K562 (cell line): ENCODE measurements around the gene SCFD1. TPM values are rescaled to one million over a fixed set of nuclear protein-coding genes. Genes with fewer than 3 reads are reported as not detected.

Experiments
- ATAC-seq: fragments of 200-7000 bp; cut with Tn5 transposase; 3 replicates; pipeline ENCODE4 v1.9.1; 2020; ENCODE audit warnings: moderate library complexity
- BruUV-seq: library from RNA; stranded (reverse); fragments of 400-500 nt; replicated peaks from 2 replicates; lab custom pipeline; 2021; lab: Mats Ljungman, UMichigan
- CTCF ChIA-PET: fragments of 300-600 bp; formaldehyde crosslinking; extraction: SDS; loops from one replicate; lab custom pipeline; 2021; ENCODE audit warnings: low intra/inter-chr PET ratio; lab: Yijun Ruan, JAX
- POLR2A ChIA-PET: fragments of 300-600, 350-650 bp; sonication (Branson Sonifier 250); formaldehyde crosslinking; extraction: SDS; loops from one replicate; lab custom pipeline; 2021; ENCODE audit warnings: antibody characterized with exemption, inconsistent platforms; lab: Yijun Ruan, JAX
- DNase-seq, 4 experiments: peaks; one replicate each; pipeline versions ENCODE4 v3.0.0 to v3.0.0-alpha.2; 2011 to 2018; ENCODE audit warnings: low spot score in 3 of 4, mixed read lengths in 3 of 4; ENCODE audit errors: extremely low read depth in 1 of 4
- FAIRE-seq: peaks from 2 replicates; lab custom pipeline; 2011; peaks lifted over from hg19 to GRCh38; lab: Jason Lieb, UNC
- H2AFZ ChIP-seq: 2 replicates; pipeline ENCODE4 v1.6.0; 2011; ENCODE audit warnings: low read depth, low read length, control low read depth, inconsistent platforms
- H3K27ac ChIP-seq: fragments of 200-600 bp; 3 replicates; pipeline ENCODE4 v1.8.0; 2011; ENCODE audit warnings: low read depth, mild to moderate bottlenecking, control low read depth, inconsistent platforms, low read length, moderate library complexity, mixed read lengths; ENCODE audit errors: extremely low read depth
- H3K27me3 ChIP-seq, 2 experiments: fragments of 300-600 bp in 1 of 2; 2 replicates in 1 of 2; 3 replicates in 1 of 2; pipeline versions ENCODE4 v1.6.0 to v1.8.0; 2011; ENCODE audit warnings: inconsistent platforms in 2 of 2, low read length in 2 of 2, mild to moderate bottlenecking in 1 of 2, mixed read lengths in 1 of 2, moderate library complexity in 1 of 2; ENCODE audit not compliant: control insufficient read depth in 2 of 2, insufficient read depth in 2 of 2
- H3K36me3 ChIP-seq: fragments of 300-600 bp; 3 replicates; pipeline ENCODE4 v1.8.0; 2011; ENCODE audit warnings: mild to moderate bottlenecking, low read length, inconsistent platforms; ENCODE audit not compliant: control insufficient read depth, insufficient read depth
- H3K4me1 ChIP-seq, 2 experiments: fragments of 200-600 bp in 1 of 2; replicated peaks in 1 of 2; 2 replicates in 1 of 2; 3 replicates in 1 of 2; pipeline versions ENCODE4 v1.5.1 to v1.8.0; 2011; ENCODE audit warnings: inconsistent platforms in 2 of 2, low read length in 2 of 2, mild to moderate bottlenecking in 1 of 2, mixed read lengths in 1 of 2, moderate library complexity in 1 of 2; ENCODE audit not compliant: control insufficient read depth in 2 of 2, insufficient read depth in 2 of 2
- H3K4me2 ChIP-seq: 2 replicates; pipeline ENCODE4 v1.6.1; 2011; ENCODE audit warnings: low read length, control low read depth, inconsistent platforms, mixed read lengths; ENCODE audit not compliant: insufficient read depth
- H3K4me3 ChIP-seq: fragments of 200-600 bp; sonication (generic), shearing (Covaris generic); 2 replicates; pipeline ENCODE4 v1.5.1; 2016; ENCODE audit warnings: control low read depth, inconsistent platforms
- H3K79me2 ChIP-seq: fragments of 200-600 bp; 3 replicates; pipeline ENCODE4 v1.8.0; 2011; ENCODE audit warnings: low read length, inconsistent platforms; ENCODE audit not compliant: control insufficient read depth, insufficient read depth
- H3K9ac ChIP-seq, 2 experiments: 2 replicates each; pipeline versions ENCODE4 v1.6.0 to v1.6.1; 2011; ENCODE audit warnings: low read depth in 2 of 2, low read length in 2 of 2, control low read depth in 1 of 2, inconsistent platforms in 1 of 2, mild to moderate bottlenecking in 1 of 2, mixed read lengths in 1 of 2; ENCODE audit not compliant: insufficient read depth in 1 of 2
- H3K9me1 ChIP-seq: one replicate; pipeline ENCODE4 v1.6.0; 2011; ENCODE audit warnings: inconsistent platforms, mild to moderate bottlenecking, low read length, moderate library complexity; ENCODE audit not compliant: control insufficient read depth, insufficient read depth
- H3K9me3 ChIP-seq: replicated peaks from 2 replicates; pipeline ENCODE4 v1.5.1; 2011; ENCODE audit warnings: low read depth, low read length, inconsistent platforms; ENCODE audit not compliant: control insufficient read depth, insufficient read depth
- H4K20me1 ChIP-seq: replicated peaks from 2 replicates; pipeline ENCODE4 v1.6.1; 2011; ENCODE audit warnings: low read length, inconsistent platforms, mixed read lengths; ENCODE audit not compliant: control insufficient read depth, insufficient read depth
- BACH1 ChIP-seq: fragments of 200-800 bp; sonication (Bioruptor generic); IDR thresholded peaks from 2 replicates; pipeline ENCODE4 v1.6.1; 2016; ENCODE audit warnings: missing genetic modification characterization, missing compliant biosample characterization
- BRF1 ChIP-seq: IDR thresholded peaks from 3 replicates; pipeline ENCODE4 v1.6.1; 2011; ENCODE audit warnings: borderline replicate concordance, mild to moderate bottlenecking; ENCODE audit not compliant: insufficient read length; ENCODE audit errors: extremely low read depth
- GATAD2A ChIP-seq: fragments of 450-650 bp; IDR thresholded peaks from 2 replicates; pipeline ENCODE4 v1.6.1; 2017
- MED1 ChIP-seq: sonication (generic); formaldehyde crosslinking; IDR thresholded peaks from 2 replicates; pipeline ENCODE4 v1.8.1; 2023; ENCODE audit warnings: missing genetic modification reagents, borderline replicate concordance
- PCBP1 ChIP-seq: fragments of 200-400 bp; formaldehyde crosslinking; IDR thresholded peaks from 2 replicates; pipeline ENCODE4 v1.6.1; 2018; ENCODE audit warnings: mild to moderate bottlenecking, low read depth, low read length; ENCODE audit not compliant: poor library complexity, severe bottlenecking
- PML ChIP-seq: IDR thresholded peaks from 2 replicates; pipeline ENCODE4 v1.6.1; 2012; ENCODE audit warnings: low read length, inconsistent platforms
- ZNF140 ChIP-seq: fragments of 250-450 bp; sonication (Bioruptor Pico); IDR thresholded peaks from 2 replicates; pipeline ENCODE4 v1.8.0; 2021; ENCODE audit warnings: moderate library complexity, mild to moderate bottlenecking, inconsistent platforms
- ZNF717 ChIP-seq: fragments of 250-450 bp; sonication (Bioruptor Pico); IDR thresholded peaks from 2 replicates; pipeline ENCODE4 v1.5.0; 2021
- WGBS: fragments of 100-300 bp; shearing (Covaris generic); methylation state at CpG from one replicate; pipeline ENCODE4 v1.1.6; 2016; ENCODE audit warnings: low coverage, mixed read lengths; ENCODE audit not compliant: insufficient coverage; ENCODE audit errors: missing lambda C conversion rate; 5-methylcytosine and 5-hydroxymethylcytosine counted together
- in situ Hi-C: fragments of 300-500 bp; cut with MboI; formaldehyde crosslinking; loops from 4 replicates; pipeline ENCODE4 v1.15.0; 2018; ENCODE audit warnings: inconsistent platforms, mixed read lengths
- intact Hi-C: fragments of 100-400 bp; cut with micrococcal nuclease; formaldehyde crosslinking; loops from 2 replicates; pipeline ENCODE4 v1.14.2; 2022
- polyA plus RNA-seq, 8 experiments: library from polyadenylated mRNA; depleted of rRNA in 4 of 8; stranded (reverse) in 5 of 8; unstranded in 3 of 8; fragments of >200 nt; fragmentation: Nextera tagmentation in 2 of 8; fragmentation: Illumina TruSeq in 1 of 8; extraction: Ambion mirVana in 2 of 8; extraction: Trizol in 1 of 8; gene quantifications; 2 replicates each; pipeline versions ENCODE4 v1.2.1 to v1.2.3, GENCODE V29; 2011 to 2014; ENCODE audit warnings: inconsistent platforms in 1 of 8, missing spikeins in 1 of 8
- total RNA-seq, 7 experiments: library from RNA; depleted of rRNA in 6 of 7; stranded (reverse); fragments of >200 nt in 6 of 7; fragmentation: Illumina TruSeq in 2 of 7; extraction: Trizol in 2 of 7; gene quantifications; 2 replicates each; pipeline versions ENCODE4 v1.2.1 to v1.2.3, GENCODE V29; 2011 to 2021; ENCODE audit warnings: low replicate concordance in 1 of 7
- TF ChIP-seq, protein P1 (sequence below): conservative IDR thresholded peaks from 2 replicates; pipeline ENCODE4 v1.6.1; 2011; ENCODE audit warnings: low read depth, mild to moderate bottlenecking, low read length; ENCODE audit not compliant: control insufficient read depth

The SCFD1 gene
- total and polyA plus RNA-seq, 9 of the 15 experiments (the other 6 are each of a cell fraction or from before 2014, with no cell fraction given) = 48.9 to 112 (median 75.2) TPM

DNA sequence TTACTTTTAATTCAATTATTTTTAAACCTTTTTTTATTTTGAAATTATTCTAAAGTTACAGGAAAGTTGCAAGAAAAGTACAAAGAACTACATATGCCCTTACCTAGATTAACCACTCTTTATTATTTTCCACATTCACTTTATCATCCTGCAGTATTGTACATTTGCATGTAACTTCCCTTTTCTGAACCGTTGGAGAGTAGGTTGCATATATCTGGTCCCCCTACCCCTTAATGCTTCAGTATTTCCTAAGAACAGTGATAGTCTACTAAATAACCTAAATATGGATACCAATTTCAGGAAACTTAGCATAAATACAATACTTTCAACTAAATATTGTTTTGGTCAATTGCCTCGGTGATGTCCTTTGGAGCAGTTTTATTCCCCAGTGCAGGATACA, 48.2 kb upstream of the SCFD1 start:
- Histone ChIP-seq H3K9me1 (peaks cover 3% of the 10 kb centered on the region), H2AFZ (no peak overlapping the region), H3K4me2 (no peak overlapping the region), H3K27ac (no peak overlapping the region), H3K27me3 (no peaks in the 10 kb centered on the region), H3K79me2 (peaks cover 99% of the 10 kb centered on the region), H4K20me1 (peaks cover 16% of the 10 kb centered on the region; the same call in 1 of the 2 replicates), H3K36me3 (0 out of 3 replicates have a peak, but pooled peaks cover 2% of the 10 kb centered on the region), H3K9ac (no peak overlapping the region), H3K4me3 (no peak overlapping the region), H3K9me3 (no peaks in the 10 kb centered on the region), H3K4me1 (peaks cover 0 to 8% of the 10 kb centered on the region in 2 experiments; a peak in 3 of 5 replicates)
- BruUV-seq = no TSS peak
- TF ChIP-seq PML (no peak), ZNF717 (CRISPR knock-in tag) (no peak), GATAD2A (no peak), ZNF140 (CRISPR knock-in tag) (no peak), MED1 (CRISPR knock-in tag) (no peak), BRF1 (no peak), BACH1 (tag) (no peak), PCBP1 (no peak)
- TF ChIP-seq, protein P1, sequence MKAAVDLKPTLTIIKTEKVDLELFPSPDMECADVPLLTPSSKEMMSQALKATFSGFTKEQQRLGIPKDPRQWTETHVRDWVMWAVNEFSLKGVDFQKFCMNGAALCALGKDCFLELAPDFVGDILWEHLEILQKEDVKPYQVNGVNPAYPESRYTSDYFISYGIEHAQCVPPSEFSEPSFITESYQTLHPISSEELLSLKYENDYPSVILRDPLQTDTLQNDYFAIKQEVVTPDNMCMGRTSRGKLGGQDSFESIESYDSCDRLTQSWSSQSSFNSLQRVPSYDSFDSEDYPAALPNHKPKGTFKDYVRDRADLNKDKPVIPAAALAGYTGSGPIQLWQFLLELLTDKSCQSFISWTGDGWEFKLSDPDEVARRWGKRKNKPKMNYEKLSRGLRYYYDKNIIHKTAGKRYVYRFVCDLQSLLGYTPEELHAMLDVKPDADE = no peak
- POLR2A ChIA-PET = no interaction called here
- no peak for ATAC-seq
- intact Hi-C loops (no loop called here), in situ Hi-C loops (no loop called here)
- no peak for FAIRE-seq
- no peak for DNase-seq
- CTCF ChIA-PET = no interaction called here
- WGBS = 49% methylated on average over 2 of the region's 2 CpGs
